Stomach (tissue), 9 donors: ENCODE results near the gene MAJIN. TPM values are rescaled to one million over a fixed set of nuclear protein-coding genes. Genes with fewer than 3 reads are reported as not detected.
A peak's percentile ranks its signal among the peaks of the same experiment; 100 is the strongest.

Experiments
- DNase-seq, 2 donors: peaks; one replicate each; pipeline versions ENCODE4 v3.0.0 to v3.0.0-alpha.2; 2013 to 2019
- H3K27ac ChIP-seq, 5 donors: fragments of 200-600 bp in 4 of 5; sonication (generic) in 4 of 5; one replicate each; pipeline ENCODE4 v1.5.1; 2013 to 2019; ENCODE audit warnings: mild to moderate bottlenecking in 1 of 5, moderate library complexity in 1 of 5
- H3K27me3 ChIP-seq, 3 donors: fragments of 200-600 bp; sonication (generic); one replicate each; pipeline ENCODE4 v1.5.1; 2017 to 2019; ENCODE audit warnings: mixed run types in 1 of 3
- H3K36me3 ChIP-seq, 4 donors: fragments of 200-600 bp; sonication (generic); 1 replicate in 3 of 4; 2 replicates in 1 of 4; pipeline ENCODE4 v1.5.1; 2016 to 2019
- H3K4me1 ChIP-seq, 4 donors: fragments of 200-600 bp; sonication (generic); one replicate each; pipeline ENCODE4 v1.5.1; 2016 to 2019
- H3K4me3 ChIP-seq, 4 donors: fragments of 200-600 bp; sonication (generic) in 3 of 4; one replicate each; pipeline ENCODE4 v1.5.1; 2016 to 2019; ENCODE audit warnings: mild to moderate bottlenecking in 1 of 4
- H3K9me3 ChIP-seq, 4 donors: fragments of 200-600 bp; sonication (generic); one replicate each; pipeline ENCODE4 v1.5.1; 2016 to 2019
- EP300 ChIP-seq: sonication (generic); formaldehyde crosslinking; IDR thresholded peaks from one replicate; pipeline ENCODE4 v1.6.1; 2017; ENCODE audit warnings: antibody characterized with exemption
- POLR2A ChIP-seq, 4 donors: fragments of 450-650 bp; IDR thresholded peaks; one replicate each; pipeline ENCODE4 v1.6.1; 2016; ENCODE audit warnings: antibody characterized with exemption in 4 of 4, control low read depth in 2 of 4, mild to moderate bottlenecking in 1 of 4, moderate library complexity in 1 of 4
- POLR2AphosphoS5 ChIP-seq, 3 donors: sonication (generic); formaldehyde crosslinking; IDR thresholded peaks; one replicate each; pipeline ENCODE4 v1.6.1; 2016; ENCODE audit warnings: antibody characterized with exemption in 3 of 3
- WGBS, 5 donors: extraction: QIAGEN DNeasy Blood & Tissue Kit in 3 of 5; methylation state at CpG; one replicate each; pipeline versions ENCODE4 v1.1.5 to v1.1.7; 2013 to 2018; 5-methylcytosine and 5-hydroxymethylcytosine counted together
- intact Hi-C: fragments of 100-400 bp; cut with DNase I; formaldehyde crosslinking; loops from one replicate; pipeline ENCODE4 v1.15.1; 2023; ENCODE audit warnings: low total_unique reads
- polyA plus RNA-seq, 3 donors: library from polyadenylated mRNA; stranded (reverse); fragments of 200-250 nt; gene quantifications; one replicate each; pipeline ENCODE4 v1.2.3, GENCODE V29; 2013
- total RNA-seq, 5 donors: library from RNA; depleted of rRNA; stranded (reverse); fragments of >200 nt; gene quantifications; one replicate each; pipeline versions ENCODE4 v1.1.0 to v1.2.3, GENCODE V29; 2014 to 2016
- TF ChIP-seq, protein P1 (sequence below), 7 experiments: fragments of 450-650 bp in 4 of 7; fragments of 200-600 bp in 3 of 7; sonication (generic) in 3 of 7; IDR thresholded peaks; one replicate each; pipeline ENCODE4 v1.5.1; 2016 to 2019; ENCODE audit warnings: antibody characterized with exemption in 7 of 7, control low read depth in 2 of 7, mild to moderate bottlenecking in 1 of 7
- donor health status: healthy with polysubstance abuse.
- donor health status: Bipolar disorder and iron deficiency.
- donor health status: healthy.

The MAJIN gene
- total and polyA plus RNA-seq, 8 donors: 0.20 TPM; not detected in 7

DNA sequence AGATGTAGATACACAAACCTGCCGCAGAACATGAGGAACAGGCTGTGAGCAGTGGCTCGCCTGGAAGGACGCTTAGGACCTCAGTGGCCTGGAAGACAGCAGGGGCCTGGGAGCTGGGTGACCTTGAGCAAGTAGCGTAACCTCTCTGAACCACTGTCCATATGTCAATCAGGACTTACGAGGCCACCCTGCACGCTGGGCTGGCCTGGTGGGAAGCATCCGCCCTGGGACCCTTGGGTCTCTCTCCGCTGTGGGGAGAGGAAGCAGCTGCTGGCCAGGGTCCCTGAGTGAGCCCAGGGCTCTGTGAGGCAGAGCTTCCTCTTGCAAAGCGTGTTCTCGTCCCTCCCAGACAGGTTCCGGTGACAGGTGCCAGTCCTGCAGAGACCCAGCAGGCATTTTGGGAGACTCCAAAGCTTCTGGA lies 79.5 kb downstream of the MAJIN start:
- peaks cover 3 to 30% (median 30%) of the 10 kb centered on the region in 4 donors for H3K36me3 ChIP-seq
- TF ChIP-seq, protein P1, sequence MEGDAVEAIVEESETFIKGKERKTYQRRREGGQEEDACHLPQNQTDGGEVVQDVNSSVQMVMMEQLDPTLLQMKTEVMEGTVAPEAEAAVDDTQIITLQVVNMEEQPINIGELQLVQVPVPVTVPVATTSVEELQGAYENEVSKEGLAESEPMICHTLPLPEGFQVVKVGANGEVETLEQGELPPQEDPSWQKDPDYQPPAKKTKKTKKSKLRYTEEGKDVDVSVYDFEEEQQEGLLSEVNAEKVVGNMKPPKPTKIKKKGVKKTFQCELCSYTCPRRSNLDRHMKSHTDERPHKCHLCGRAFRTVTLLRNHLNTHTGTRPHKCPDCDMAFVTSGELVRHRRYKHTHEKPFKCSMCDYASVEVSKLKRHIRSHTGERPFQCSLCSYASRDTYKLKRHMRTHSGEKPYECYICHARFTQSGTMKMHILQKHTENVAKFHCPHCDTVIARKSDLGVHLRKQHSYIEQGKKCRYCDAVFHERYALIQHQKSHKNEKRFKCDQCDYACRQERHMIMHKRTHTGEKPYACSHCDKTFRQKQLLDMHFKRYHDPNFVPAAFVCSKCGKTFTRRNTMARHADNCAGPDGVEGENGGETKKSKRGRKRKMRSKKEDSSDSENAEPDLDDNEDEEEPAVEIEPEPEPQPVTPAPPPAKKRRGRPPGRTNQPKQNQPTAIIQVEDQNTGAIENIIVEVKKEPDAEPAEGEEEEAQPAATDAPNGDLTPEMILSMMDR (IDR thresholded peaks at IDR 0.05): no peak
- TF ChIP-seq POLR2AphosphoS5 (IDR thresholded peaks at IDR 0.05) (no peak), POLR2A (IDR thresholded peaks at IDR 0.05) (no peak), EP300 (no peak)
- 23 to 59% (median 41%) methylated on average over 11 of the region's 11 CpGs for WGBS, 5 donors
- DNase-seq: no peak
- no peaks in the 10 kb centered on the region for H3K27me3 ChIP-seq
- peak overlapping the region; percentile 37 to 52 (median 45) for H3K4me3 ChIP-seq
- H3K4me1 ChIP-seq: peaks cover 36 to 59% (median 49%) of the 10 kb centered on the region in 4 donors
- no peaks in the 10 kb centered on the region for H3K9me3 ChIP-seq
- intact Hi-C loops: loop anchor here (2.0 kb wide), 1 partner anchor 46 kb away; no protein-coding TSS in a partner anchor
- H3K27ac ChIP-seq: peak overlapping the region; percentile 84 to 94 (median 86)

DNA sequence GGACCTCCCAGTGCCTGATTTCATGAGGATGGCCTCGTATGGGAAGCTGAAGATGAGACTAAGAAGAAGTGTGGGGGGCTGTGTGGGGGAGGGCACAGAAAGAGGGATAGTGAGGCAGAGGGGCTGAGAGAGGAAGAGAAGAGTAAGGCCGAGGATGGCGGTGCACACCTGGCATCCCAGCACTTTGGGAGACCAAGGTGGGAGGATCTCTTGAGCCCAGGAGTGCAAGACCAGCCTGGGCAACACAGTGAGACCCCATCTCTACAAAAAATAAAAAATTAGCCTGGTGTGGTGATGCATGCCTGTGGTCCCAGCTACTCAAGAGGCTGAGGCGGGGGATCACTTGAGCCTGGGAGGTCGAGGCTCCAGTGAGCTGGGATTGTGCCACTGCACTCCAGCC lies 80.0 kb downstream of the MAJIN start:
- H3K9me3 ChIP-seq: no peaks in the 10 kb centered on the region
- no peaks in the 10 kb centered on the region for H3K27me3 ChIP-seq
- peaks cover 0 to 25% (median 25%) of the 10 kb centered on the region in 4 donors for H3K36me3 ChIP-seq
- peak overlapping the region; percentile 84 to 94 (median 86) for H3K27ac ChIP-seq
- DNase-seq: no peak
- intact Hi-C loops: loop anchor here (2.0 kb wide), 1 partner anchor 45 kb away; no protein-coding TSS in a partner anchor
- peak overlapping the region; percentile 37 to 52 (median 45) for H3K4me3 ChIP-seq
- no peak for TF ChIP-seq POLR2A (IDR thresholded peaks at IDR 0.05)
- TF ChIP-seq, protein P1 (IDR thresholded peaks at IDR 0.05): no peak
- TF ChIP-seq POLR2AphosphoS5 (IDR thresholded peaks at IDR 0.05): no peak
- no peak for TF ChIP-seq EP300
- WGBS, 5 donors: 37 to 57% (median 48%) methylated on average over 5 of the region's 5 CpGs
- H3K4me1 ChIP-seq: peaks cover 37 to 65% (median 53%) of the 10 kb centered on the region in 4 donors

DNA sequence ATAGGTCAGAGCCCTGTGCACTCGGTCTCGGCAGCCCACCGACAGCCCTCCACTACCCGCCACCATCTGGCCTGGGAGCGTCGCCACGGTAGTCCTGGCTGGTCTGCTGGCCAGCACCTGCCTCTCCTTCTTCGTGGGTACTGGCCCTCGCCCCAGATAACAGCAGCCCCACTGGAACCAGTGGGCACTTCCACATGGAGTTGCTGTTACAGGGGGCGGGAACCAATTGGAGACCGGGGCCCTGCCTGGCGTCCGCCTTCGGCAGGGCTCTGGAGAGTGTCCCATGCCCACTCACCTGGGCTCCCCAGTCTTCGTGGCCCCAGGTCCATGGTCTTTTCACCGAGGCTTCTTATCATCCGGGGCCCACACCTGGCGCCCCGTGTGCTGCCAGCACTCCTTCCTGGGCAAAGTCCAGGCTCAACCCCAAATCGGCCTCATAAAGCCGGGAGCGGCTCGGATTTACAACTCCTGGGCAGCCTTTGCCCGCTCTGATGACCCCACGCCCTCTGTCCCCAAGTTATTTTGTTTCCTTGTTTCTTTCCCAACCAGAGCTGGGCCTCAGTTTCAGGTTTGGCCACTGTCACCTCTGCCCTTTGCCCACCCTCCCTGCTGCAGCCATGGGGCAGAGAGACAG lies 80.6 kb downstream of the MAJIN start:
- H3K27me3 ChIP-seq: no peaks in the 10 kb centered on the region
- peaks cover 0 to 20% (median 19%) of the 10 kb centered on the region in 4 donors for H3K36me3 ChIP-seq
- peaks cover 37 to 66% (median 54%) of the 10 kb centered on the region in 4 donors for H3K4me1 ChIP-seq
- WGBS, 5 donors: 33 to 76% (median 52%) methylated on average over 10 to 25 of the region's 25 CpGs
- TF ChIP-seq POLR2AphosphoS5 (IDR thresholded peaks at IDR 0.05) (peak in 1 of 3 donors; percentile 16), POLR2A (IDR thresholded peaks at IDR 0.05) (no peak), EP300 (no peak)
- TF ChIP-seq, protein P1 (IDR thresholded peaks at IDR 0.05): no peak
- peak overlapping the region; percentile 84 to 94 (median 86) for H3K27ac ChIP-seq
- intact Hi-C loops: no loop called here
- H3K9me3 ChIP-seq: no peaks in the 10 kb centered on the region
- peak overlapping the region; percentile 37 to 52 (median 45) for H3K4me3 ChIP-seq
- peak; percentile 74 to 75 for DNase-seq

DNA sequence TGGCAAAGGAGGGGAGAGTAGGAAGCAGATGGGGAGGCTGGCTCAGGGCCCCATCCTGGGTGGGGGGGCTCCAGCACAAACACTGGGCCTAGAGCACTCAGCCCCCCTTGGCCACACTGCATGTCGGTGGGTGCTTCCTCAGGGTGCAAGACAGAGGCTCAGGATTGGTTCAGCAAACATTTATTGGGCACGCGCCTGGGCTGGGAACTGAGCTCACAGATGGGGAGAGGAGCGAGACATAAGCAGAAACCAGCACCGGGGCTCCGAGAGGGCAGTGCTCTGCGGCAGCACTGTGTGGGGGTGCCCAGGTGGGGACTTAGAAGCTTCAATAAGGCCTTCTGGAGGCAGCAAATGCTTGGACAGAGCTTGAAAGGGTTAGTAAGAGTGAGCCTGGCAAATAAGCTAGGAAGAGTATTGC lies 81.4 kb downstream of the MAJIN start:
- intact Hi-C loops: no loop called here
- H3K9me3 ChIP-seq: no peaks in the 10 kb centered on the region
- H3K4me3 ChIP-seq: peak overlapping the region; percentile 37 to 52 (median 45)
- H3K27ac ChIP-seq: peak overlapping the region; percentile 84 to 94 (median 86)
- H3K27me3 ChIP-seq: no peaks in the 10 kb centered on the region
- TF ChIP-seq POLR2AphosphoS5 (IDR thresholded peaks at IDR 0.05): no peak
- TF ChIP-seq, protein P1 (IDR thresholded peaks at IDR 0.05): no peak
- no peak for TF ChIP-seq POLR2A (IDR thresholded peaks at IDR 0.05)
- TF ChIP-seq EP300: no peak
- WGBS, 5 donors: 31 to 67% (median 36%) methylated on average over 6 to 7 of the region's 7 CpGs
- H3K36me3 ChIP-seq: peaks cover 0 to 12% (median 11%) of the 10 kb centered on the region in 4 donors
- peaks cover 37 to 66% (median 59%) of the 10 kb centered on the region in 4 donors for H3K4me1 ChIP-seq
- DNase-seq: no peak
